Measurements from ENCODE around the gene PLAC9. TPM values are rescaled to one million over a fixed set of nuclear protein-coding genes. Genes with fewer than 3 reads are reported as not detected.
"Not testable (repeated sequence)": the region's sequence is repeated elsewhere in the genome, so short reads cannot be mapped to it uniquely, and the experiment has no call there.

Gene PLAC9
- total RNA-seq, 2 experiments from 2014 or later = not detected

DNA sequence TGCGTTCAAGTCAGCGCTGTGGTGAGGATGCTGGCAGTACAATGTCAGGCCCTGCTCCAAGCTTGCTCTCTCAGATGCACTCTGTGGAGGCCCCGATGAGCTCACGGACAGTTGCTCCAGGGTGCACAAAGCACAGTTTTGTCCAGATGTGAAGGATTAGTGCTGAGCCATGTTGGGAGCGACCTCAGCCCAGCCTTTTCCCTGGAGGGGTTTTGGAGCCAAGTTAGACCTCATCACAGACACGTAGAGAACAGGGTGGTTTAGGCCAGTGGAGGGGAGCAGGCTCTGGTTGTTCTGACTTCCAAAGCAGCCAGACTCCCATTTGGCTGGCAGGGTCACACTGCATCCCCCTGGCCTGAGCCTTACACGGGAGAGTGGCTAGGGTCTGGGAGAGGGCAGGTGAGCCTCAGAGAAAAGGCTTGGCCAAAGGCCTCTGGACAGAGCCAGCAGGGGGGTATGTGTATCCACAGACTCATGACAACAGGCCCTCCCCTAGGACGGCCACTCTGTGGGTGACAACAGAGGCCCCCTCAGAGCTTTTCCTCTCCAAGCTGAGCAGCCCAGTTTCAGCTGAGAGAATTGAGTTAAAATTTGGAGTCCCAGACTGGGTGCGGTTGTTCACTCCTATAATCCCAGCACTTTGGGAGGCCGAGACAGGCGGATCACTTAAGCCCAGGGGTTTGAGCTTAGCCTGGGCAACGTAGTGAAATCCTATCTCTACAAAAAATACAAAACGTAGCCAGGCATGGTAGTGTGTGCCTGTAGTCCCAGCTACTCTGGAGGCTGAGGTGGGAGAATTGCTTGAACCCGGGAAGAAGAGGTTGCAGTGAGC lies 4.7 kb downstream of the PLAC9 start:
- ChIA-PET CTCF (interaction anchor here (1.6 kb wide), 1 partner anchor 15 kb away, joined by 3 read pairs; no protein-coding TSS in a partner anchor), POLR2A (no interaction called here)

DNA sequence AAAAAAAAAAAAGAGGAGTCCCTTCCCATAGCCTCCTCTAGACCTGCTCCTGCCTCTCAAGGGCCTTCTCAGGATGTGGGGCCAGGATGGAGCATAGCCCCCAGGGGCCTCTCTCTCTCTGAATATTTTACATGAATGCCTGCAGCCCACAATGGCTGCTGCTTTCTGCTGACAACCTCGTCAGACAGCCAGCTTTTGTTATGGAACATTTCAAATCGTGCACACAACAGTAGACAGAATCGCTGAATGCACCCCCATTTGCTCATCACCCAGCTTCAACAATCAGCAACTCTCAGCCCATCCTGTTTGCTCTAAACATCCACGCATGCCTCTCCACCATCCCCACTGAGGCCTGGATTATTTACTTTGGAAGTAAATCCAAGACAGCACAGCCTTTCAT lies 5.4 kb downstream of the PLAC9 start:
- POLR2A ChIA-PET = no interaction called here
- CTCF ChIA-PET = interaction anchor here (0.7 to 1.6 kb wide), 3 partner anchors 14 to 123 kb away, joined by 3 read pairs; no protein-coding TSS in a partner anchor

DNA sequence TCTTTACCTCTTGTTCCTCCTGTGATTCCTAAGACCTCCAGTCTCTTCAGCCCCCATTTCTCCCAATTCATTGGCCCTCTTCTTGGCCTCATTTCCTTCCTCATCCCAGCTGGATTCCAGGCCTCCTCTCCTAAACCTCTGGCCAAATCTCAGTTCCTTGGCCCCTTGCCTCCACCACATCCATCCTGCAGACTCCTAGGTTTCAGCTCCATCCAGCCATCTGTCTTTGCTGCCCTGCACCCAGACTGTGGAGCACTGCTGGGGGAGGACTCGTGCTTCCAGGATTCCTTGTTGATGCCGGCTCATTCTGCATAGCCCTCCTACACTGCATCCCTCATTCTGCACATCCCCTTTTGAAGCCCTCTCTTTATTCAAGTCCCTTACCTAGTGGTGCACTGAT lies 6.7 kb downstream of the PLAC9 start:
- CTCF ChIA-PET = interaction anchor here (0.6 kb wide), 1 partner anchor 64 kb away, joined by 4 read pairs; no protein-coding TSS in a partner anchor
- POLR2A ChIA-PET = no interaction called here

DNA sequence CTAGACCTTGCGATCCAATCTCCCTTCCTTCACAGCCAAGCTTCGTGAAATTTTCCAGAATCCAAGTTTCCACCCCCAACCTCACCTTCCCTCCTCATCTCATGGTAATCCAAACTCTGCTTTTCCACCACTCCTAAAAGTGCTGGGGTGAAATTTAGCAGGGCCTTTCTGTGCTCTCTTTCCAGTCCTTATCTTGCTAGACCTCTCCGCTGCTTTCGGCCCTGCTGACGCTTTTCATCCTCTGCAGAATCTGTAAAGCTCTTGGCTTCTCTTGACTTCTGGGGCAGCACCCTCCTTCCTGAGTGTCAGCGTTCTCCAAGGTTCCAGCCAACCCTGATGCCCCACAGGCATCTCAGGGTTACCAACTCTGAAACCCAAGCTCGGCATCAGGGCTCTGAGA lies 7.7 kb downstream of the PLAC9 start:
- CTCF ChIA-PET = no interaction called here
- POLR2A ChIA-PET = no interaction called here

DNA sequence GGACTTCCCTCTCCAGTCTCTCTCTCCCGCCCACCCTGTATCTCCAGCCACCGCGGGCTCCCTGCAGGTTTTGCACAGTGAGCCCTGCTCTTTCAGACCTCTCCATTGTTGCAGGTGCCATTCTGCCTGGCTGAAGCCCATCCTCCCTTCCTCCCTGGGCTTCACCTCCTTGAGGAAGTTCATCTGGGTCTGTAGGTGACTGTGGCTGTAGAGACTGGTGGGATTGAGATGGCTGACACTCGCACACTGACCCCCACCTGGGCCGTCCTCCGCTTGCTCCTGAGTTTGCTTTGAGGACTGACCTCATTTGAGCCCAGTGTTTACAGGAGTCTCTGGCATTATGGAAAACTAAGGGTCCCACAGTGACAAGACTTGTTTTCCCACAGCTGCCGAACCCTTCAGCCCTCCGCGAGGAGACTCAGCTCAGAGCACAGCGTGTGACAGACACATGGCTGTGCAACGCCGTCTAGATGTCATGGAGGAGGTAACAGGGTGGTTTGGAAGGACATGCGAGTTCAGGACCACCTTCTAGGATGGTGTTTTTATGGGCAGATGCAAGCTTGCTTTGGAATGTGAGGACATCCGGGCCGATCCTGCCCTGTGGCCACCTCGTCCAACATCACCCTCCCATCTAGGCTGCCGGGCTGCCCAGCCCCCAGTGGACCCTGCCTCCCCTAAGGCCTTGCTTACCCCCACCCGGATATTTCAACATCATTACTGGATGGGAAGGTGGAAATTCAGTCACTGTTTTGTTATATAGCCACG lies 9.3 kb downstream of the PLAC9 start:
- ChIA-PET POLR2A (interaction anchor here (0.6 kb wide), 1 partner anchor 16 kb away, joined by 3 read pairs; no protein-coding TSS in a partner anchor), CTCF (interaction anchor here (4.3 kb wide), 1 partner anchor 80 kb away, joined by 43 read pairs; no protein-coding TSS in a partner anchor)

DNA sequence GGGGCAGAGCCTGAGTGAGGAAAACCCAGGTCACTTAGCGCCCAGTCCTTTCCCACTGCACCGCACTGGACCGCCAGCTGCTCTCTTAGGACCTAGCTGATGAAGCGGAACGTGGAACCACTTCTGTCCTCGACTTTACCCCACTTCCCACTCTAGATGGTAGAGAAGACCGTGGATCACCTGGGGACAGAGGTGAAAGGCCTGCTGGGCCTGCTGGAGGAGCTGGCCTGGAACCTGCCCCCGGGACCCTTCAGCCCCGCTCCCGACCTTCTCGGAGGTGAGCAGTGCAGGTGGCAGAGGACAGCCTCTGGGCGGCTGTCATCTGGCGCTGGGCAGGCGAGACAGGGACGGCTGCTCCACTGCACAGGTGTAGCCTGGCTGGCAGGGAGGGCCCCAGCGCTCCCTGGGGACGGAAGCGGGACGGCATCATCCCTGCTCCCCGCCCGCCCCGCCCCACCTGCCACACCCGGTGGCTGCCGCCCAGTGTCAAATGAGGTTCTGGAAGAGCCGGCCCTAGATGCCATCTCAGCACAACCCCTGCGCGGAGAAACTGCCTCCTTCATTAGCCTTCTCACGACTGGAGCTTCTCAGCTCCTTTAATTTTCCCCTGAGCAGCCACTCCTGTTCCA lies 11.7 kb downstream of the PLAC9 start:
- ChIA-PET CTCF (interaction anchor here (0.9 to 4.3 kb wide), 18 partner anchors 12 to 117 kb away, joined by 3 to 43 read pairs (median 4); partner anchors contain the start of gene ANXA11), POLR2A (interaction anchor here (0.7 to 0.9 kb wide), 2 partner anchors 59 to 61 kb away, joined by 3 to 5 read pairs; partner anchors contain the start of gene ANXA11)

DNA sequence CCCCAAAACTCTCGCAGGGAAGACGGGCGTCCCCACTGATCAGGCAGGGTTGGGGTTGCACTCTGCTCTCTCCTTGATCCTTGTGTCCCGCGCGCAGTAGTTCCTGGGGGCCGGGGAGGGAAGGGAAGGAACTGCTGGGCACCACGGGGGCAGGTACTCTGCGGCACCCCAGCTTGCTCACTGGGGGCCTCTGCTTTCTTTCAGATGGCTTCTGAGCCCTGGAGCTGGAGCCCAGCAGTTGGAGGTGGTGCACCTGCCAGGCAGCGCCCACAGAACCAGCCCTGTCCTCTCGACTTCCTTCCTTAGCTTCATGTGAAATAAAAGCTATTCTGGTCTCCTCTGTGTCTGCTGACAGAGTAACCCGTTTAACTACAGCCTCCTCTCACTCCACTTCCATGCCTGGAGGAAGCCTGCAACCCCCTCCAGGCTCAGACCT lies 12.2 kb downstream of the PLAC9 start:
- POLR2A ChIA-PET = interaction anchor here (0.7 to 0.9 kb wide), 2 partner anchors 59 to 61 kb away, joined by 3 to 5 read pairs; partner anchors contain the start of gene ANXA11
- CTCF ChIA-PET = interaction anchor here (0.9 to 4.3 kb wide), 12 partner anchors 11 to 116 kb away, joined by 3 to 43 read pairs (median 5); partner anchors contain the start of gene ANXA11

DNA sequence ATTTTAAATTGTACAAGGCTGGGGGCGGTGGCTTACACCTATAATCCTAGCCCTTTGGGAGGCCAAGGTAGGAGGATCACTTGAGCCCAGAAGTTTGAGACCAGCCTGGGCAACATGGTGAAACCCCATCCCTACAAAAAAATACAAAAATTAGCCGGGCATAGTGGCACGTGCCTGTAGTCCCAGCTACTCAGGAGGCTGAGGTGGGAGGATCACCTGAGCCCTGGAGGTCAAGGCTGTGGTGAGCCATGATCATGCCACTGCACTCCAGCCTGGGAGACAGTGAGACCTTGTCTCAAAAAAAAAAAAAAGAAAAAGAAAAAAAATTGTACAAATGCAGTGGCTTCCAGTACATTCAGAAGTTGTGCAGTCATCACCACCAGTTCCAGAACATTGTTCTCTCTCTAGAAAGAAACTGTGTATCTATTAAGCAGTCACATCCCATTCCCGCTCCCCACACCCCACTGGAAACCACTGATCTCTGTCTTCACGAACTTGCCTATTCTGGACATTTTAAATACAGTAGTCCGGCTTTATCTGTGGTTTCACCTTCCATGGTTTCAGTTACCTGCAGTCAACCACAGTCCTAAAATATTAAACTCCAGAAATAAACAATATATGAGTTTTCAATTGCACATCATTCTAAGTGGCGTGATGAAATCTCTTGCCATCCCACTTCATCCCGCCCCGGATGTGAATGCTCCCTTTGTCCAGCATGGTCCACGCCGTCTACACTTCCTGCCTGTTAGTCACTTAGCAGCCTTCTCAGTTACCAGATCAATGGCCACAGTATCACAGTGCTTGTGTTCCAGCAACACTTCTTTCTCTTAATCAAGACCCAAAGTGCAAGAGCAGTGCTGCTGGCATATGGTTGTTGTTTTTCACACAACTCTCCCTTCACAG lies 13.1 kb downstream of the PLAC9 start:
- CTCF ChIA-PET = interaction anchor here (1.5 to 4.3 kb wide), 5 partner anchors 49 to 115 kb away, joined by 3 to 43 read pairs (median 13); no protein-coding TSS in a partner anchor

DNA sequence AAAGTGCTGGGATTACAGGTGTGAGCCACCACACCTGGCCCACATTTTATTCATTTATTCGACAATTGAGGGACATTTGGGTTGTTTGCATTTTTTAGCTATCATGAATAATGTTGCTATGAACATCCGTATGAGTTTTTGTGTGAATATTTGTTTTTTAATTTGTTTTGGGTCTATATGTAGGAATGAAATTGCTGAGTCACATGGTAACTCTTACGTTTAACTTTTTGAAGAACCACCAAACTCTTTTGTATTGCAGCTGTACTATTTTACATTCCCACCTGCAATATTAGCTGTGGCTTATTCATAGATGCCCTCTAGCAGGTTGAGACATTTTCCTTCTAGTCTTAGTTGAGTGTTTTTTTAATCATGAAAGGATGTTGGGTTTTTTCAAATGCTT lies 14.4 kb downstream of the PLAC9 start:
- CTCF ChIA-PET = interaction anchor here (2.2 kb wide), 1 partner anchor 76 kb away, joined by 9 read pairs; no protein-coding TSS in a partner anchor

More for the DNA sequence above, 13.1 kb downstream of the PLAC9 start:
- POLR2A ChIA-PET = not testable (repeated sequence)

DNA sequence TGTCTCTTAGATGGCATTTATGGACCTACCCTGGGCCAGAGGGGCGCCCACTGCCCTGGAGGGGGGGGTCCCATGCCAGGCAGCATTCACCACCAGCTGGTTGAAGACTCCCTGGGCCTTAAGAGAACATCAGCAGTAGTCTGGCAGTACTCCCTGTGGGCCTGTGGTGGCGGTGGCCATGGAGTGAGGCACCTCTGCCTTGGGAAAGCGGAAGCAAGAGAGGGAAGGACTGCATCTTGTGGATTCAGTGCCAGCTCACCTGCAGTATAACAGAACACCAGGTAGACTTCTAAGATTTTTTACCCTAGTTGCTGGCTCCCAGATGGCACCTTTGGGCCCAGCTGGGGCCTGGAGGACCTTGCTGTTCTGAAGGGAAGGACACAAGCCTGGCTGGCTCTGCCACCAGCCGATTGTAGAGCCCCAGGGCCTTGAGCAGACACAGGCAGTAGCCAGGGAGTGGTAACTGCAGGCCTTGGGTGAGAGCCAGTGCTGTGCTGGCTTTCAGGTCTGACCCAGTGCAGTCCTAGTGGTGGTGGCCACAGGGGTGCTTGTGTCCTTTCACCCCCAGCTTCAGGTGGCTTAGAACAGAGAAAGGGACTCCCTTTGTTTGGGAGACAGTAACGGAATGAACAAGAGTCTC lies 15.8 kb downstream of the PLAC9 start:
- POLR2A ChIA-PET = no interaction called here
- CTCF ChIA-PET = interaction anchor here (1.8 kb wide), 1 partner anchor 20 kb away, joined by 4 read pairs; no protein-coding TSS in a partner anchor

More for the DNA sequence above, 14.4 kb downstream of the PLAC9 start:
- POLR2A ChIA-PET = no interaction called here

DNA sequence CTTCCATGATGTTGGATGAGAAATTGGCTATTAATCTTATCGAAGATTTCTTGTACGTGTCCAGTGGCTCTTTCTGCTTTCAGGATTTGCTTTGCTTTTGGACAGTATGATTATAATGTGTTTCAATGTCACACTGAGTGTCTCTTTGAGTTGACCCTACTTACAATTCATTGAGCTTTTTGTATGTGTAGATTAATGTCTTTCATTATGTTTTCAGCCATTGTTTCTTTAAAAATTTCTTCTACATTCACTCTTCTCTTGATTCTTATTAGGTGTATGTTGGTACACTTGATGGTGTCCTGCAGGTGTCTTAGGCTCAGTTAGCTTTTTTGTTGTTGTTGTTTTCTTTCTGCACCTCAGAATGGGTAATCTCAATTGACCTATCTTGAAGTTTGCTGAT lies 16.6 kb downstream of the PLAC9 start:
- CTCF ChIA-PET = interaction anchor here (1.8 kb wide), 1 partner anchor 19 kb away, joined by 4 read pairs; no protein-coding TSS in a partner anchor
- POLR2A ChIA-PET = interaction anchor here (0.7 kb wide), 1 partner anchor 937 kb away, joined by 5 read pairs; no protein-coding TSS in a partner anchor

DNA sequence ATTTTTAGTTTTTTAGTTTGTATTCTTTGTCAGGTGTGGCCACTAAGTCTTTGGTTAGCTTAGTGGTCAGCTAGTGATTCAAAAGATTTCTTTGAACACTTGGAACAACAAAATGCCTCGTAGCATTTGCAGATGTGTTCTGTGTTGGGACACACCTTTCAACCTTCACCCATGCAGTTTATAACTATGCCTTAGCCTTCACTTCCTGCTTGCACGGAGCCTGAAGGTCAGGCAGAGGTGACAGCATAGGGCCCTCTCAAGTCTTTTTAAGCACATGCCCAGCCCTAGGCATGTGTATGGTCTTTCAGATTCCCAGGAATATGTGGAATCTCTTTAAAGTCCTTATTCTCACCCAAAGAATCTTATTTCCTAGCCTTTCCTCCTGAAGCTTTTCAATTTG lies 17.6 kb downstream of the PLAC9 start:
- CTCF ChIA-PET = interaction anchor here (1.5 to 1.8 kb wide), 2 partner anchors 18 to 88 kb away, joined by 3 to 4 read pairs; no protein-coding TSS in a partner anchor
- POLR2A ChIA-PET = interaction anchor here (0.6 kb wide), 1 partner anchor 73 kb away, joined by 6 read pairs; no protein-coding TSS in a partner anchor

DNA sequence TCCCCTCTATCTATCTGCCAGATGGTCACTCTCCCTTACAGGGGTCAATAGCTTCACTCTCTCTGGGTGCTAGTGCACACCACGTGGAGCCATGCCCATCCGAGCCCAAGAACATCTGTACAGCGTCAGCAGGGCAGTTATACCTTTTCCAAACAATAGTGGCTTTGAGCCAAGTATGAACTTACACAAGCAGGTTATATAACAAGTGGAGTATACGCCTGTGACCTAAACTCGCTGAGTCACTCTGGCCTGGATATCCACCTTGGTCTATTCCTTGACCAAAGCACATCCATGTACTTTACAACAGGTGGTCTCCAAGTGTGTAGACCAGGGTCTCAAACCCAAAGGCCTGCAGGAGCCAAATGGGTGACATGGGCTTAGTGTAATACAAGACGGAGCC lies 20.3 kb downstream of the PLAC9 start:
- POLR2A ChIA-PET = no interaction called here
- CTCF ChIA-PET = interaction anchor here (1.4 to 1.5 kb wide), 2 partner anchors 16 to 69 kb away, joined by 3 read pairs; no protein-coding TSS in a partner anchor

DNA sequence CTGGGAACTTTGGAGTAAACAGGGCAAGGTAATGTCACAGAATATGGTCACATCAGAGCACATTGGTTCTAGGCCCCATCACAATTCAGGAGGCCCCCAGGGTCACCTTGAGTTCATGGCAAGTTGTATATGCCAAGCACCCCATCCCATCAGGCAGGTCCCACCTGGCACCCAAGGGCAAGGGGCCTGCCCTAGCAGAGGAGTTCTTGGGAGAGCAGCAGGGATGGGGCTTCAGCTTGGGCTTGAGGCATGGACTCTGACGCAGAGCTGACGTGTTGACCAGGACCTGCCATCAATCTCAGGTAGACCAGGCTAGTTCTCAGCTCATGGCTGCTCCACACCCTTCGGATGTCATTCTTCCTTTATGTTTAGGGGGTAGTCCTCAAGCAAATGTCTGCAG lies 20.9 kb downstream of the PLAC9 start:
- ChIA-PET CTCF (interaction anchor here (1.4 kb wide), 1 partner anchor 69 kb away, joined by 3 read pairs; no protein-coding TSS in a partner anchor), POLR2A (no interaction called here)

DNA sequence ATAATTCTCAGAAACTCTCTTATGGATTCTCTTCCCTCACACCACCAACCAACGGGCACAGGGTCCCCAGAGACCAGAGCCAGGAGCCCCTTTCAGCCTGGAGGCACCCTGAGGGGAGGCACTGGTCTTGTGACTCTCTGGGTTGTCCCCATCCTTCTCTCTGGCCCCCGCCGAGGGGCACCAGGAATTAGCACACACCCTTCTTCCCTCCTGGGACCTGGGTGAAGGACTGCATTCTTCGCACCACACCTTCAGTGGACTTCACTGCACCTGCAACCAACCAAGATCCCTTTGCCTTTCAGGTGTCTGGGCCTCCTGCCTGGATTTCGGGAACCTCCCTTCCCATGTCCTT lies 22.1 kb downstream of the PLAC9 start:
- CTCF ChIA-PET = no interaction called here
- POLR2A ChIA-PET = interaction anchor here (0.7 kb wide), 1 partner anchor 49 kb away, joined by 4 read pairs; no protein-coding TSS in a partner anchor

DNA sequence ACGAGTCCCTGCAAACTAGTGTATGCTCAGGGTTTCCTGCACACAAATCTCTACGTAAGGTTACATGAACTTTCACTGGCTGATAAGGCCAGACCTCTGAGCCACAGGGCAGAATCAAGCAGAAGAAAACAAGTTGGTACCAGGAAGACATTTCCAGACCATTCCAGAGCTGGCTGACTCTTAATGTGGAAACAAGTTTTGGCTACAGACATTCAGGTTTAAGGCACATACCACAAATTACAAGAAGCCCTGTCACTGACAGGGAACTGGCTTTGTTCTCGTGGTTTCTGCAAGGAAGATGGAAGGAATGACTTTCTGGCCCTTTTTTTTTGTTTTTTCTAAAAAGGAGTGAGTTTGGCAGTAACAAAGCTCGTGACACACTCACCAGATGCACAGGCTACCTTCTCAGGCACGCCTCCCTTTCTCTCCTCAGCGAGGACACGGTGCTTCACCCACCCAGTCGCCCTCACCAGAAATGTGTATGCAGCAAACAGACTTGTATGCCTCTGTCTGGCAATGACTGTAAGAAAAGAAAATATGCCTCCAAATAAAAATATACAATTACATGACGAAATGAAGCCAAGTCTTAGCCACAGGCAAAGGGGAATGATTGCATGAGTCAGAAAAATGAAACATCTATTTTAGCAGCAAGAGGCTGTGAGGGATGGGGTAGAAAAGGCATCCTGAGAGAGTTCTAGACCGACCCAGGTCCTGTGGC lies 22.6 kb downstream of the PLAC9 start:
- ChIA-PET POLR2A (no interaction called here), CTCF (interaction anchor here (1.4 kb wide), 1 partner anchor 11 kb away, joined by 5 read pairs; no protein-coding TSS in a partner anchor)
